LNCAP (cell line): ENCODE data around the gene BLOC1S4.

Experiments
- TF ChIP-seq, protein P1 (sequence below): fragments of 450-650 bp; IDR thresholded peaks from 2 replicates; pipeline ENCODE4 v1.5.1; 2017; ENCODE audit warnings: mild to moderate bottlenecking

BLOC1S4 gene

DNA sequence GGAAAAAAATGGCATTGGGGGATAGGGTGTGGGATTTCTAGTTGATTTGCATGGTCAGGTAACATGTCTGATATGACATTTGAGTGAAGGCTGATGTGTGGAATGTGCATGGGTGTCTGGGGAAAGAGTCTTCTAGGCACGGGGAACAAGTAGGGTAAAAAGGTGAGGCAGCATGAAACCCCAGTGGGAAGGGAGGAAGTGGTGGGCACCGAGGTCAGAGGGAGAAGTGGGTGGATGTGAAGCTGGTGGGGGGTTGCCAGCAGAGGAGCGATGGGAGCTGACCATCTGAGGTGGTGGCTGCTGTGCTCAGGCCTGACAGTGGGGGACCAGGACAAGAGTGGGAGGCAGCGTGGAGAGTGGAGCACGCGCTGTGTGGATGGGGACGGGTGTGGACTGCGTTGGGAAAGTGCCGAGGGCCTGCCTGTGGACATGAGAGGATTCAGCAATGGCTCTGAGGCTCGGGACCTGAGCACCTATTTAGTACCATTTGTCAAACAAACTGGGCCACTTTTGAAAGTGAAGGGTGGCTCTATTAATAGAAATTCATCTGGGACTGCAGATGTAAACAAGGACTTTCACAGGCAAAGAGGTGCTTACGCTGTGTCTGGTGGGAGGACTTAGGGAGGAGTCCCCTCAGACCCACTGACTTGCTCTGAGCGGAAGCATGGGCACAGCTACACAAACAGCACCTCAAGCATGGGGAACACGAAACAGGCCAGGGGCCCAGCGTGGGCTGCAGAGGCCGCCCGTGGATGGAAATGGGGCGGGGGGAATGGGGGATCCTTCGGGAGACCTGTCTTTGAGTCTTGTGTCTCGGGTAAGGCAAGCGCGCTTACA is 39.0 kb upstream of the BLOC1S4 start:
- TF ChIP-seq, protein P1, sequence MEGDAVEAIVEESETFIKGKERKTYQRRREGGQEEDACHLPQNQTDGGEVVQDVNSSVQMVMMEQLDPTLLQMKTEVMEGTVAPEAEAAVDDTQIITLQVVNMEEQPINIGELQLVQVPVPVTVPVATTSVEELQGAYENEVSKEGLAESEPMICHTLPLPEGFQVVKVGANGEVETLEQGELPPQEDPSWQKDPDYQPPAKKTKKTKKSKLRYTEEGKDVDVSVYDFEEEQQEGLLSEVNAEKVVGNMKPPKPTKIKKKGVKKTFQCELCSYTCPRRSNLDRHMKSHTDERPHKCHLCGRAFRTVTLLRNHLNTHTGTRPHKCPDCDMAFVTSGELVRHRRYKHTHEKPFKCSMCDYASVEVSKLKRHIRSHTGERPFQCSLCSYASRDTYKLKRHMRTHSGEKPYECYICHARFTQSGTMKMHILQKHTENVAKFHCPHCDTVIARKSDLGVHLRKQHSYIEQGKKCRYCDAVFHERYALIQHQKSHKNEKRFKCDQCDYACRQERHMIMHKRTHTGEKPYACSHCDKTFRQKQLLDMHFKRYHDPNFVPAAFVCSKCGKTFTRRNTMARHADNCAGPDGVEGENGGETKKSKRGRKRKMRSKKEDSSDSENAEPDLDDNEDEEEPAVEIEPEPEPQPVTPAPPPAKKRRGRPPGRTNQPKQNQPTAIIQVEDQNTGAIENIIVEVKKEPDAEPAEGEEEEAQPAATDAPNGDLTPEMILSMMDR = no peak

DNA sequence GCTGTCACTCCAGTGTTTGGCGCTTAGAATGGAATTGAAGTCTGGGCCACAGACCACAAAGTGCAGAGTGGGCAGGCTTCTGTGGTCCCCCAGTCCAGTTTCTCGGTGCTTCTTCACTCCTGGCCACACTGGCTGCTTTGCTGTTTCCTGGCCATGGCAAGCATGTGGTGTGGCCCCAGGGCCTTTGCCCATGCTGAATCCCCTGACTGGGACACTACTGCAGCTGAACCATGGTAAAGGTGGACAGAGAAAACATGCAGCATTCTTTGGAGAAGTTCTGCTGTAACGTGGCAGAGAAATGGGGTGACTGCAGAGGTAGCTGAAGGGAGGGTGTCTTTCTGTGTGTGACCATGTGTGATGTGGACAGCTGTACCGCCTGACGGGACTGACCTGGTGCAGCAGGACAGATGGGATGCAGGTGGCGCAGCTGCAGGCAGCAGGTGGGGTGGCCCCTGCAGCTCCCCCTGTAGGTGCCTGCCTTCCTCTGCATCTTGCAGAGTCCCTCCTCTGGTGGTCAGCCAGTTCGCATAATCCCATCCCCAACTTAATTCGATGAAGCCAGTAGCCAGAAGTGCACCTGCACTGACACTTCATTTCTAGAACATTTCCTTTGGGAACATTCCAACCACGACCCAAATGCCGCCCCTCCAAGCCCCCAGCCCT is 35.5 kb upstream of the BLOC1S4 start:
- TF ChIP-seq, protein P1 = no peak

DNA sequence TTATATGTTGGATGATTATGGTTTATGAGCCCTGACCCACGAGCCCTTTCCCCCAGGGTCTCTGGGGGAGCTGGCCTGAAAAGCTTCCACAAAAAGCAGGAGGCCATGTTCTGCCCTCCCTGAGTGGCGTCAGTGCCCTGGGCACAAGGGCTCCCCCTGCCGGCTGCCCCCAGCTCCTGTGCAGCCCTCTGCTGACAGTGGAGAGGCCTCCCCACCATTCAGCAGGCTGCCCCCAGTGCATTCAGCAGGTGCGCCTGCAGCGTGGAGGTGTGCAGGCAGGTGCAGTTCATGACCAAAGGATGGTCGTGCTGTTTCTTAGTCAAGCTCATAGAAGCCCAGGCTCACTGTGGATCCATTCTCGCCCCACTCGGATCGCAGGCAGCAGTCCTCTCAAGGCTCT is 34.8 kb upstream of the BLOC1S4 start:
- TF ChIP-seq, protein P1 = peak; percentile 54

- TF ChIP-seq, protein P1 = no peak
These were observed 32.9 kb upstream of the BLOC1S4 start for GRCh38 chr4:6682862-6683590.

DNA sequence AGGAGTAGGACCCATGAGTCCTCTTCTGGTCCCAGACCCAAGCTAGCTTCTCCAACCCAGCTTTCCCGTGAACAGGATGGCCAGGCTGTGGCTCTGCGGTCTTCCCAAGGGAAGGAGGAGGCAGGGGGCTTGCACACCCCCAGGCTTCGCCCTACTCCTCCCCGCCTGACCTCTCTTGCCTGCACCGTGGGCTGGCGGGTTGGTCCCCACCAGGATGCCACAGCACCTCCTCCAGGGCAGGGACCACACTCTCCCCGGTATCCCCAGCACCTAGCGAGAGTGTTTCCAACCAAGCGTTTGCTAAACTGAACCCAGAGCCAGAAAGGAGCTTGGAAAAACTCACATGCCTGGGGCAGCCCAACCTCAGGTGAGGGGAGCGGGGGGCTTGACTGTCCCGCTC is 31.3 kb upstream of the BLOC1S4 start:
- TF ChIP-seq, protein P1 = no peak

- TF ChIP-seq, protein P1 = no peak
These were observed 29.7 kb upstream of the BLOC1S4 start for GRCh38 chr4:6686104-6686787.
